Stimulated activated CD8-positive, alpha-beta memory T cell treated with anti-CD3 and anti-CD28 coated beads, Interleukin-15, amount 100 ng/mL, for 1 hour (primary cell): Measurements from ENCODE around the gene GNAT1.

Source experiments
- DNase-seq: peaks from one replicate; pipeline ENCODE4 v3.0.0-alpha.2; 2020; ENCODE audit warnings: low read depth

The GNAT1 gene

DNA sequence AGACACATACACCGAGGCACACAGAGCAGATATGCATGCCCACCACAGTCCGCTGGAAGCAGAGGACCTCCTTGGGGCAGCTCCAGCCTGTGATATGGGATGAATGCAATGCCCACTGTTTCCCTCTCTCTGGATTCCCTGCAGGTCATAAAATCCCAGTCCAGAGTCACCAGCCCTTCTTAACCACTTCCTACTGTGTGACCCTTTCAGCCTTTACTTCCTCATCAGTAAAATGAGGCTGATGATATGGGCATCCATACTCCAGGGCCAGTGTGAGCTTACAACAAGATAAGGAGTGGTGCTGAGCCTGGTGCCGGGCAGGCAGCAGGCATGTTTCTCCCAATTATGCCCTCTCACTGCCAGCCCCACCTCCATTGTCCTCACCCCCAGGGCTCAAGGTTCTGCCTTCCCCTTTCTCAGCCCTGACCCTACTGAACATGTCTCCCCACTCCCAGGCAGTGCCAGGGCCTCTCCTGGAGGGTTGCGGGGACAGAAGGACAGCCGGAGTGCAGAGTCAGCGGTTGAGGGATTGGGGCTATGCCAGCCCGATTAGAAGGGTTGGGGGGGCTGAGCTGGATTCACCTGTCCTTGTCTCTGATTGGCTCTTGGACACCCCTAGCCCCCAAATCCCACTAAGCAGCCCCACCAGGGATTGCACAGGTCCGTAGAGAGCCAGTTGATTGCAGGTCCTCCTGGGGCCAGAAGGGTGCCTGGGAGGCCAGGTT, at the start of gene GNAT1:
Gene GNAT1 (plus strand): TSS at position 675 of the 725 bp plus-strand sequence. CDS start 116 bp downstream, outside the sequence.
- DNase-seq: no peak

DNA sequence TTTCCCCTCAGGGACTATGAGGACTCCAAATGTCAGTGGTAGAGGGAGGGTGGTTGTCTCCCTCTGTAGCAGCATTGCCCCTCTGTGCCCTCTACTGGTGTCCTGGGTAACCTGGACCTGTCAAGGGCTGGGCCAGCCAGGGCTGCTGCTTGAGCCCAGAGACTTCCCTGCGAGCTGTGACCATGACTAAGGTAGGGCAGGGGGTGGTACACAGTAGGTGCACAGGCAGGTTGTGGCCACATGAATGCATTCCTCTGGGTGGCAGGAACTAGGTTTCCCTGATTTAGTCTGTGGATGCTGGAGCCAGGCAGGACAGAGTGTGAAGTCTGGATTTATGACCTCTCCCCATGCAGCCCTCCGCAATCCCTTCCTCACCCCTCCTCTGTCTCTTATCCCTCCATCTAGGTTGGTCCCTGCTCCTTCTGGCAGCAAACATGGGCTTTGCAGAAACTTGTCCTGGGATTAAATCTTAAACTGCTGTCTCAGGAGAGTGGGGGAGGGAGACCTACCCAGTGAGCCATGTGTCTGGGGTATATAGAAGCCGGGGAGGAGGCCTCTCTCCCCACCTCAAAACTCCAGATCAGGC, 45.0 kb upstream of the GNAT1 start:
- no peak for DNase-seq

DNA sequence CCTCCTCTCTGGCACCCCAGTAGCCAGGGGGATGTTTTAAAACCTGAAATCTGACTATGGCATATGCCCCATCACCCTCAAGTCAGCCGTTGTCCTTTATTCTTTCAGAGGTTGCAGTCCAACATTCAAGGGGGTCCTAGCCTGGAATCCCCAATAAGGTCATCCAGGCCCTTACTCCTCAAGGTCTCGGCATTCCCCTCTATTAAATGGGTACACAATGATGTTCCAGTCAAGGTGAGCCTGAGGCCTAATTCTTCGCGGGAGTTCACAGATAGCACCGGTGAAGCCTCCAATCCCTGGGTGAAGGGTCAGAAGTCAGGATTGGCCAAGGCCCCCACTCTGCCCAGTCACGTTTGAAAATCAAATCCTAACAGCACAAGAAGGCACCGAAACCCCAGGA, 44.4 kb upstream of the GNAT1 start:
- no peak for DNase-seq

DNA sequence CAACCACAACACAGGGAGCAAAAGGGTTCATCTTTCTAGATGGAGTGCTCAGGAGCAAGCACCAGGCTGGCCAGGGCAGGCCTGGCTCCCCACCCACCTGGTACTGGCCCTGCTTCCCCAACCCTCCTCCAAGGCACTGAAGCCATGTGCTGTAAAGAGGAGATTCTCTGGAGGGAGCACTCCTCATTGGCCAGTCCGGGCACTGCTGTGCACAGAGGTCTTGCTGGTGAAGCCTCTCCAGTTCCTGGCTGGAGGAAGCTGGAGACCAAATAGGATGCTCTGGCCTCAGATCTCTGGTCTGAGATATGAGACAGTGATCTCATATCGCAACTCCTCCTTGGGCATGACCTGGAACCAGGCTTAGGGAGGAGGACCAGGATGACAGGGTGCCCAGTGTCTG, 44.0 kb upstream of the GNAT1 start:
- no peak for DNase-seq

DNA sequence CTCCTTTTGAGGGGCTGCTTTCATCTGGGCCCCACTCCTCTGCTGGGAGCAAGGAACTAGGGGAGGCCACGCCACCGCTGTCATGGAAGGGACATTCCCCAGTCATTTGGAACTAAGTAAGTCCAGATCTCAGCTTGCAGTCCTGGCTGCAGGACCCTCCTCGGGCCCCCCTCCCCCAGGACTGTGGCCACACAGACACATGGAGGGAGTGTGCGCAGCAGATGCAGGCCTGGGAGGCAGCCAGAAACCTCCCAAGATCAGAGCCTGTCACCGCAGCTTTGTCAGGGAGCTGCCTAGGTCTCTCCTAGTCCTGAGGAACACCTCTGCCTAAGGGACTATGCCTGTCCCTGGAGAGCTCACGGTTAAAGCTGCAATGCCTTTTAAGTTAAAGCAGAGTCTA, 43.5 kb upstream of the GNAT1 start:
- DNase-seq: no peak

DNA sequence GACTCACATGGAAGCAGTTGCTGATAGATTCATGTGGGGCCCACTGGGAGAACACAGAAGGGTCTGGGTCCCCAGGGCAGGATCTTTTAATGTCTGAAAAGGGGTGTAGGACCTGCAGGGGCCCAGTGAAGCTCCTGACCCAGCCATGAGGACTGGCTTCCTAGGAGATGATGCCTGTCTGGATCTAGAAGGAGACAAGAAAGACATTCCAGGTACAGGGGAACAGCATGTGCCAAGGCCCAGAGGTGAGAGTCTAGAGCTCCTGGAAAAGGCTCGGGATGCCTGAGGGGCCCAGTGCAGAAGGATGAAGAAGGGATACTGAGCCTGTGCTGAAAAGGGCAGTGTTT, 41.0 kb upstream of the GNAT1 start:
- no peak for DNase-seq

DNA sequence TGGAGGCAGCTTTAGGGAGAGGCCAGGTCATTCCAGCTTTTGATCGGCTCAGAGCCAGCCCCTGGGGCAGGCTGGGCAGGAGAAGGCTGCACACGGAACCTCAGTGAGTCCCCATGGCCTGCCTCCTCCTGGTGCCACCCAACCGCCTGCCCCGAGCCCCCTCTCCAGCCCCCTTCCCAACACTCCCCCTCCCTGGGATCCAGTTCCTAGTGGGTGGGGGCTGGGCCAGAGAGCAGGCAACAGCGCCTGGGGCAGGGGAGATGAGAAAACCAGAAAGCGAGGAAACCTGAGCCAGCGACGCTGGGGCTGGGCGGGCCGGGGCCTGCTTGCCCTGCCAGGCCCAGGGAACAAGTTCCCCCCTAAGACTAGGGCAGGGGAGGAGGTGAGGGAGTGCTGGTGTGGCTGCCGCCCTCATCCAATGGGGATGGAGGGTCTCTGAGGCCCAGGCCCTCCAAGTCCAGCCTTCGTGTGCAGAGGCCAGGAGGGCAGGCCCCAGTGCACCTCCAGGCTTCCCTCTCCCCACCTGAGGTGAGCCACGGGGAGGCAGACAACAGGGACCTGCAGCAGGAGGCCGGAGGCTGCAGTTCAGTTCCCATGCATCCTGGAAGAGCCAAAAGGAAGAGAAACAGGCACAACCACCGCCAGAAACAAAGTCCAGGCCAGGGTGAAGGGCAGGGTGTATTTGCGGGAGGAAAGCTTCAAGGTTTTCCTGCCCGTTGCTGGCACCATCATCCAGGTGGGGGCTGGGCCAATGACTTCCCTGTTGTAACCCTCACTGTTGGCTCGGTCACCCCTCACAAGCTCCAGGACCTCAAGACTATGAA, 40.3 kb upstream of the GNAT1 start:
- no peak for DNase-seq

DNA sequence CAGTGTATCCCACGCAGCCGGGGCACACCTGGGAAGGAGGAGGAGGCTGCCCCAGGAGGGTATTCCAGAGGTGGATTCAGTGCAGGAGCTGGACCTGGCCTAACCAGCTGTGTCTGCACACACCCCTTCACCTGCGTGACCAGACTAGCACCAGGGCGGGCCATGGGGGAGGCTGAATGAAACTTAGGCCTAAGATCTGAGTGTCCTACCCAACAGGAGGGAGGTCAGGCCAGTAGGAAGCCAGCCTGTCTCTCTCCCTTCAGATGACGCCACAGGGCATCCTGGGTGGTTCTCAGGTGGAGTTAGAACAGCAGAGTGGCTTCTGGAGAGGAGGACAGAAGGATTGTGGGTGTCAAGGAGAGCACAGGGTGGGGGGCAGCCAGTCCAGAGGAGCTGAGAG, 39.7 kb upstream of the GNAT1 start:
- no peak for DNase-seq

DNA sequence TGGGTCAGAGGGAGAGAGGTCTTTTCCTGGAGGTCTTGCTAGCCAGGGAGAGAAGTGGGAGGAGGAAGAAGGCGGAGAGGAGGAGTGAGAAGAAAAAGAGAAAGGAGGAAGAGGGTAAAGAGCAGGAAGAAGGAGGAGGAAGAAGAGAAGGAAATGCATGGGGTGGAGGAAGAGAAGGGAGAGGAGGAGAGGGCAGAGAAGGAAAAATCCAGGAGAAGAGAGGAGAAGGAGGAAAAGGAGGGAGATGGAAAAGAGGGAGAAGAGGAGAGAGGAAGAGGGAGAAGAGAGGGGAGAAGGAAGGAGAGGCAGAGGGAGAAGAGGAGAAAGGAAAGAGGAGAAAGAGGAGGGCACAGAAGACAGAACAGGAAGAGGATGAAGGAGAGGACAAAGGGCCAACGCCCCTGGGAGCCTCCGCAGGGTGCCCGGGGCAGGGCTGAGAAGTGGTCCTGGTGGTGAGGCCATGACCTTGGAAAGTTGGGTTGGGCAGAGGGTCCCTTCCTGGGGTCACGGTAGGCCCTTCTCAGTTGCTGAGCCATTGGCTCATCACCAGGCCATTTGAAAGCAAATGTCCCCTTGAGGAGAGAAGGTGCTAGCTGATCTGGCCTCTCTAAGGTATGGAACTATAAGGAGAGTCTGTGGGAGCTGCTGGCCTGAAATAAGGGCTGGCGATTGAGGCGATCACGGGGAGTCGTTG, 37.5 kb upstream of the GNAT1 start:
- DNase-seq: no peak

DNA sequence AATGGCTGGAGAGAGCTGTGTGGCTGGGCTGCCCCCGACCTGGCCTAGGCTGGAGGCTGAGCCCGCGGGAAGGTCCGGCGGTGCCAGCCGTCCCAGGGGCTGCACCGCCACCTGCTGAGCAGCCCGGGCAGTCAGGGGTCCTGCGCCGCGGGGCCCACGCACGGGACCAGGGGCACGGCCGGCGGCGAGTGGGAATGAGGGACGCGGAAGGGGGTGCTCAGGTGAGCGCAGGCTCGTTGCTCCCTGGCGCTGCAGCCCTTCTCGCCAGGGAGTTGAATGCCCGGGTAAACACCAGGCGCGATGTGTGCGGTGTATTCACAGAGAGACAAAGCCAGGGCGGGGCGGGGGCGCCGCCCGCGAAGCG, 37.0 kb upstream of the GNAT1 start:
- DNase-seq: no peak

DNA sequence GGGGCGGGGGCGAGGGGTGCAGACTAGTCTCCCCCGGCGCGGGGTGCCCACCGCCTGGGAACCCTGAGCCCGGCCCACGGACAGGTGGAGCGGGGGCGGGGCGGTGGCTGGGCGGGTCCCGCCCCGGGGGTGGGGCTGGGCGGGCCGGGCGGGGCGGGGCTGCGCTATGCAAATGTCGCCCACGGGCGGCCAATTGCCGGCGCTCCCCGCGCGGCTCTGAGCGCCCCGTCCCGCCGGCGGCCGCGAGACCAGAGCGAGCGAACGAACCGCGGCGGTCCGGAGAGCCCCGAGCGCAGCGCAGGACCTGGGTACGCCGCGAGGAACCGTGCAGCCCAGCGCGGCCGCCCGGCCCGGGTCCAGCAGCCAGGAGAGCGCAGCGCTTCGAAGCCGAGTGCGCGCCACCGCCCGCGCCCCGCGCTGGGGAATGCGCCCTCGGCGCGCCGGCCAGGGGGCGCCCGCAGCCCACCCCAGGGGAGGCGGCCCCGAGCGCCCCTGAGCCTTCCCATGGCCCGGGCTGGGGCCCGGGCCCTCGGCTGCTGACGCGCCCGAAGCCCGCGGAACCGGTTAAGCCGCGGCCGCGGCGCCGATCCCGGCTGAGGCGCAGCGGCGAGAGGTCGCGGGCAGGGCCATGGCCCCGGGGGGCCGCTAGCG, 36.4 kb upstream of the GNAT1 start, which contains the start of gene SEMA3F:
Gene SEMA3F (plus strand): TSS at position 485 of the 651 bp plus-strand sequence. CDS start 4,299 bp downstream, outside the sequence.
- peak; percentile 20 for DNase-seq

DNA sequence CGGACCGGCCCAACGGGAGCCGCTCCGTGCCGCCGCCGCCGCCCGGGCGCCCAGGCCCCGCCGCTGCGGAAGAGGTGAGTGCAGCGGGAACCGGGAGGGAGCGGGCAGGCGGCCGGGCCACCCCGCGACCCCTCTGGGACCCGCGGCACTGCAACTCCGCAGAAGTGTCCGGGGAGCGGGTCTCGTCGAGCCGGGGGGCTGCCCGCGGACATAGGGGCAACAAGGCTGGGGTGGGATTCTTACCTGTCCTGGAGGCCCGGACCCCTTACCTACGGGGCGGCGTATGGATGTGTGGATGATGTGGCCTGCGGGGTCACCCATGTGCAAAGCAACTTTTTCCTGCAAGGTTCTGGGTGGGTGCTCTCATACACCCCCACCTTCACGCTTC, 35.9 kb upstream of the GNAT1 start:
- no peak for DNase-seq

DNA sequence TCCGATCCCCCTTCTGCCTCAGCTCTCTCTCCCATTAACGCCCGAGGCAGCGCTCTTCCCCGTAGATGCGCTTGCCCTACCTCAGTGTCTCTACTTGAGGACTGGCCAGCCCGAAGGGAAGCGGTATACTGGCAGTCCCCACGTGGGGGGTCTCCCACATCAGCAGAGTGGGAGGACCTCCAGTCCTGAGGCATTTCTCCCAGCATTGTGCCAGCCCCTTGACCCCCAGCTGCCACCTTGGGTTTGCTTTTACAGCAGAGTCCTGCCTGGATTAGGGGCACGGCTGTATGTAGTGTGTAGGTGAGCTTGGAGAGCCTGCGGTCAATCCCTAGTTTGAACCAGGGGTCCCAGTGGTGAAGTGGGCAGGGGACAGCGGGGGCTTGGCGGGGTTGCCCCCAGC, 35.5 kb upstream of the GNAT1 start:
- DNase-seq: no peak

DNA sequence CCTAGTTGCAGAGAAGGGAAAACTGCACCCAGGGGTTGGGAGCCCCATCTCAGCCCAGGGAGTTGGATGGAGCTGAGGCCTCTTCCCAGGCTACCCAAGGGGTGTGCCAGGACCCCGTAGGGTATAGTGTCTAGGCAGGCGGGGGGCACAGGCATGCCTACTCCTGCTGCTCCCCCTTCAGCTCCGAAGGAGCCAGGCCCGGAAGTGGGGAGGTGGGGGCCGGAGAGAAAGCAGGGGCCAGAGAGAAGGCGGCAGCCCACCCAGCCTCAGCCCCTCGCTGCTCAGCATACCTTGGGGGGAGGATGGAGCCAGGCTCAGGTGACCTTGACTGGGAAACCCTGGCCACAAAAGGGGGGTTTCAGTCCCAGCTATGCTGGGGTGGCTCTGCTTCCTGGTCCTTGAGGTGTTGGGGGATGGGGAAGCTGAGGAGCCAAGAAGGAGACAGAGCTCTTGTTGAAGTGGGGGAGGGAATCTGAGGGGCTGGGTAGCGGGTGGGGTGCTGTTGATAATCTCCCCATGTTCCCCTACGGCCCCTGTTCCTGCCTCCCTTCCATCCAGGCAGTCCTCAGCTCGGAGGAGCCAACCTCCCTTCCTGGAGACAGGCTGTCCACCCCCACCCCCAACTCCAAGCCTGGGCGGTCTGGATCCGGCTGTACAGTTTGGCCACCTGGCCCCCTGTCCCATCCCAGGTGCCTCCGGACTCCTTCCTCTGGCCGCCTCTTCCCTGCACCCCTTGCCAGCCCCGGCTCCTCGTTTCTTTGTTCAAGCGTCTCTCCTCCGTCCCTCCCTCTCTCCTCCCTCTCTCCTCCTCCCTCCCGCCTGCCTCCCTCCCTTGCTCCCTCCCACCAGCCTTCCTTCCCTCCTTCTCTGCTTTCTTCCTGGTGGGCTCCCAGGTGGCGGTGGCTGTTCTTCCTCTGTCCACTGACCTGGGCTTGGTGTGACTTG, 34.6 kb upstream of the GNAT1 start:
- no peak for DNase-seq

DNA sequence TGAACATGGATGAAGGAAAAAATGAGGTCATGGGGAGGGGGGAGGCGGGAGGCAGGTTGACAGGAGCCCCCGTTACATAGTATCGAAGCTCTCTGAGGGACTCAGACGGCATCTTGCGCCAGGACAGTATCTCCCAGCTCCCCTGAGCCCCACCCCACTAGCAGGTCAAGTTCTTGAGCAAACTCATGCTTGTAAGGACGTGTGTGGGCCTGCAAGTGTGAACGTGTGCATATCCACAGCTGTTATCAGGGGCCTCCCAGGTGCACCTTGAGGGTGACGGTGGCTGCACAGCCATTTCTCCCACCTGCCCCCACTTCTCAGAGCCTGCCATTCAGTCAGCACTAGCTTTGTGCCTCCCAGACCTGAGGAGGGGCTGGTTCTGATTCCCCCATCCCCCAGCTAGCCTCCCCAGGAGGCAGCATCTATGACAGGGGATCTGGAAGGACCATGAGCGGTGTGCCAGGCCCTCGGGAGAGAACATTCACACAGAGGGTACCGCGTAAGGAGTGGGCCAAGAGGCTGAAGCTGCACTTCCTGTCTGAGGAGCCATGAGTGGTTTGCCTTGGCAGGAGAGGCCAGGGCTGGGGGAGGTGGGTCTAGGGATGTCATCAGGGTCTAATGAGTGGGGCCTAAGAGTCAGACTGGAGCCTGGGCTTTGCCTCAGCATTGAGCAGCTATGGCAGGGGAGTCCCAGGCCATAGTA, 33.4 kb upstream of the GNAT1 start:
- DNase-seq: no peak

DNA sequence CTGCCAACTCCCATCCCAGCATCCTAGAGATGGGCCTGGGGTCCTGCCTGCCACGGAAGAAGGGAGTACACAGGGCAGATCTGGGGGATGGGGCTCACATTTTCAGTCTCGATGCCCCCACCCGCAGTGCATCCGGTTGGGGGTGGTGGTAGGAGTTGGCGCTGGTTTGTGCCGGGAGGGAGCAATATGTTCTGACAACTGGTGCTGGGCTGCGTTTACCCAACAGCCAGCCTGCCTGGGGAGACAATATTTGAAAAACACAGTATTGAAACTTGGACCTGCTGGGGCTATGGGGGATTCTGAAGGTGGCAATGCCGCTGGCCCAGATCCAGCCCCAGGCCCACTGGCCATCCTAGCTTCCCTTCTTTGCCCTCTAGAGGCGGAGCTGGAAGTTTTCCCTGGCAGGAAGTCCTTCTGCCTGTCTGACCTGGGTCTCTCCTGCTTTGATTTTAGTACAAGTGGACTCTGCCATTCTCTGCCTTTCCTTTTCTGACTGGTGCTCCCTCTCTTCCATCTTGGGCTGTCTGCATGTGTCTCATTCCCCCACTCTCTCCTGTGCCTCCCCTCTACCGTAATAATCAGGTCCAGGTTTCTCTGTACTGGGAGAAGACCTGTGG, 32.8 kb upstream of the GNAT1 start:
- DNase-seq: no peak

DNA sequence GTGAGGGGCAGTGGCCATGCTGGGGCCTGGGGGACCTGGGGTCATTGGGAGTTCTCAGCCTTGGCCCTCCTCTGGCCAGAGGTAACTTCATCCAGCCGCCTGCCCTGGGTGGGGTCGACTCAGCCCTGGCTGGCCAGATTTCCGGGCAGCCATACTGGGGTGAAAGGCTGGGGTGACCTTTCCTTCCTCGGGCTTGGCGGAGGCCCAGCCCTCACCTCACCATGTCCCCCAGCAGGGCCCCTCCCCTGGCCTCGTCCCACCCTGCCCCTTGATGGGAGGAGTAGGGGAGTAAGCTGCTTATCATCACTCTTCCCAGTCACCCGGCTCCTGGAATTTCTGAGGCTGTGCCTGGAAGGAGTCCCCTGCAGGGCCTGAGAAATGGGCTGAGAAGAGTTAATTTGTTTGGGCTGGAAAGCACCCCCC, 30.8 kb upstream of the GNAT1 start:
- no peak for DNase-seq

DNA sequence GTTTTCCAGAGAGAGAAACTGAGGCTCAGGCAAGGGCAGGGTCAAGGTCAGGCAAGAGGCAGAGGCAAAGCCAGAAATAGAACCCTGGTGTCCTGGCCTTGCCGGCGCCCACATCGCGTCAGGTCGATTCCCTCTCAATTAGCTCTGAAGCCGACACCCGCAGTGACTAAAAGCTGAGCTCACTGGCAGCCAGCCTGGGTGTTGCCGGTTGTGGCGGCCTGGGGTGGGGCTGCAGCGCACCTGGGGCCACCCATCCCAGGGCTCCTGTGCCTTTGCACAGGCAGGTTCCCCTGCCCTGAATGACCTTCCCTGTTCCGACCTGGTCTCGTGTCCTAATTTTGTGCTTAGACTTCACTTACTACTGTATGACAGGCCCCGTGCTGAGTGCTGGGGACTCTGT, 30.1 kb upstream of the GNAT1 start:
- DNase-seq: no peak

DNA sequence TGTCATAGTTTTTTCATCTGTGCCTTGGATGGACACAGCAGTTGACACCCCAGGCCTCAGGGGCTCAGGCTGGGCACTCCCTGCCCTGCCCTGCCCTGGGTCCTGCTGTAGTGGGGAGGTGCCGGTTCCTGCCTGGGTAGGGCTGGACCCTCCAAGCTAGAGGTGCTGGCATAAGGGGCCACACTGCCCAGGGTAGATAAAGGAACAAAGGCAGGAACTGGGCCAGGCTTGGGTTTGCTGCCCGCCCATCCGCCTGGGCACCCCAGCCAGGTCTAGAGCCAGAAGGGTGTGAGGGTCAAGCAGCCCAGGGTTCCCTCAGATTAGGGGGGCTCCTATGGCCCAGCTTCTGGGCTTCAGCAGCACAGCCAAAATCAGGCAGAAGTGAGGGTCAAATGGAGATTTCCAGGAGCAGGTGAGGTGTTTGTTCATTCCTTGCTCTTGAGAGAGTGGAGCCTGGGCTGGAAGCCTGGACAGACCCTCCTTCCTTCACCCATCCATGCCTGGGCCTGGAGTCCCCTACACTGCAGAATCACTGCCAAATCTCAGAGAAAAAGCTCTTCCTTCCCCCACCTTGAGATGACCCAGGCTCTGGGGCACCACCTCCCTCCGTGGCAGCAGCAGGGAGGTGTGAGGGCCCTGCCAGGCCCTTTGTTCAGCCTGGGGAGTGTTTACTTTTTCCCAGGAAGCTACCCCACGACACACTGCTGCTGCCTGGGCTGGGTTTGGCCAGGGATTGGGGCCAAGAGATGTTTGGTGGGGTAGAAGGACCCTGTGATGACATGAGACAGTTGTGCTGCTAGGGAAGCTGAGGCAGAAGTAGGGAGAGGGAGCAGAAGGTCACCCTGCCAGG, 29.2 kb upstream of the GNAT1 start:
- no peak for DNase-seq
